RWPE2 (cell line): Measurements from ENCODE around the gene AMZ2.

Experiments
- ATAC-seq: fragments of 200-7000 bp; cut with Tn5 transposase; 3 replicates; pipeline ENCODE4 v1.9.1; 2021; ENCODE audit warnings: low read depth
- DNase-seq: peaks from one replicate; pipeline ENCODE4 v3.0.0-alpha.2; 2020; ENCODE audit warnings: low spot score
- H3K27ac ChIP-seq: fragments of 450-650 bp; 2 replicates; pipeline ENCODE4 v1.5.1; 2017; ENCODE audit warnings: mild to moderate bottlenecking; ENCODE audit not compliant: poor library complexity, severe bottlenecking
- H3K27me3 ChIP-seq: fragments of 250-450 bp; sonication (Bioruptor Pico); 2 replicates; pipeline ENCODE4 v1.5.1; 2021; ENCODE audit warnings: mild to moderate bottlenecking, moderate library complexity; ENCODE audit not compliant: insufficient read depth, poor library complexity, severe bottlenecking
- H3K36me3 ChIP-seq: fragments of 250-450 bp; sonication (Bioruptor Pico); 2 replicates; pipeline ENCODE4 v1.5.1; 2020; ENCODE audit warnings: low read depth, mild to moderate bottlenecking, moderate library complexity
- H3K4me1 ChIP-seq: fragments of 250-450 bp; sonication (Bioruptor Pico); 2 replicates; pipeline ENCODE4 v1.5.1; 2021; ENCODE audit warnings: mild to moderate bottlenecking, moderate library complexity; ENCODE audit not compliant: insufficient read depth, poor library complexity, severe bottlenecking
- H3K4me3 ChIP-seq: fragments of 250-450 bp; sonication (Bioruptor Pico); 2 replicates; pipeline ENCODE4 v1.5.1; 2021; ENCODE audit warnings: mild to moderate bottlenecking, moderate library complexity; ENCODE audit not compliant: severe bottlenecking
- H3K9me3 ChIP-seq: fragments of 250-450 bp; sonication (Bioruptor Pico); 2 replicates; pipeline ENCODE4 v1.5.1; 2021; ENCODE audit warnings: mild to moderate bottlenecking, moderate library complexity; ENCODE audit not compliant: severe bottlenecking
- CTCF ChIP-seq: fragments of 450-650 bp; IDR thresholded peaks from one replicate; pipeline ENCODE4 v1.5.1; 2017; ENCODE audit warnings: mild to moderate bottlenecking, moderate library complexity; ENCODE audit not compliant: poor library complexity, severe bottlenecking

The AMZ2 gene

GRCh38 chr17:68301438-68301959, 53.7 kb downstream of the AMZ2 start:
- no peaks in the 10 kb centered on the region for H3K36me3 ChIP-seq
- H3K4me1 ChIP-seq = no peaks in the 10 kb centered on the region
- no peak overlapping the region for H3K4me3 ChIP-seq
- H3K27ac ChIP-seq = no peak overlapping the region
- TF ChIP-seq CTCF = no peak
- no peak; the same call in 2 of the 3 replicates for ATAC-seq
- H3K27me3 ChIP-seq = no peaks in the 10 kb centered on the region
- no peaks in the 10 kb centered on the region for H3K9me3 ChIP-seq
- DNase-seq = no peak

- TF ChIP-seq CTCF = no peak
- H3K36me3 ChIP-seq = no peaks in the 10 kb centered on the region
- no peaks in the 10 kb centered on the region for H3K4me1 ChIP-seq
- H3K4me3 ChIP-seq = no peak overlapping the region
- ATAC-seq (no peak), DNase-seq (no peak)
- no peaks in the 10 kb centered on the region for H3K27me3 ChIP-seq
- no peaks in the 10 kb centered on the region for H3K9me3 ChIP-seq
- H3K27ac ChIP-seq = no peak overlapping the region
Observed at GRCh38 chr17:68302066-68302564, 54.3 kb downstream of the AMZ2 start.

GRCh38 chr17:68302666-68303065, 54.8 kb downstream of the AMZ2 start:
- Histone ChIP-seq H3K27ac (no peak overlapping the region), H3K9me3 (no peaks in the 10 kb centered on the region), H3K36me3 (no peaks in the 10 kb centered on the region), H3K4me1 (no peaks in the 10 kb centered on the region), H3K4me3 (no peak overlapping the region), H3K27me3 (no peaks in the 10 kb centered on the region)
- no peak for DNase-seq
- no peak for TF ChIP-seq CTCF
- ATAC-seq = no peak

- no peaks in the 10 kb centered on the region for H3K9me3 ChIP-seq
- no peaks in the 10 kb centered on the region for H3K36me3 ChIP-seq
- no peak for ATAC-seq
- TF ChIP-seq CTCF = no peak
- H3K27ac ChIP-seq = no peak overlapping the region
- H3K4me1 ChIP-seq = no peaks in the 10 kb centered on the region
- DNase-seq = no peak
- H3K27me3 ChIP-seq = no peaks in the 10 kb centered on the region
- H3K4me3 ChIP-seq = no peak overlapping the region
Observed at GRCh38 chr17:68304706-68305105, 56.9 kb downstream of the AMZ2 start.

- Histone ChIP-seq H3K4me3 (no peak overlapping the region), H3K9me3 (no peaks in the 10 kb centered on the region), H3K27ac (no peak overlapping the region), H3K27me3 (no peaks in the 10 kb centered on the region), H3K36me3 (no peaks in the 10 kb centered on the region), H3K4me1 (no peaks in the 10 kb centered on the region)
- ATAC-seq (no peak), DNase-seq (no peak)
- TF ChIP-seq CTCF = no peak
Observed at GRCh38 chr17:68305142-68305541, 57.3 kb downstream of the AMZ2 start.
